Panc1 (cell line): Measurements from ENCODE around the gene POLR3F. TPM values are rescaled to one million over a fixed set of nuclear protein-coding genes. Genes with fewer than 3 reads are reported as not detected.

Source experiments
- ATAC-seq: fragments of 200-7000 bp; cut with Tn5 transposase; 2 replicates; pipeline ENCODE4 v1.9.1; 2020; ENCODE audit warnings: mild to moderate bottlenecking, moderate library complexity
- BruUV-seq: library from RNA; stranded (reverse); fragments of 400-500 nt; replicated peaks from 2 replicates; lab custom pipeline; 2021; lab: Mats Ljungman, UMichigan
- CTCF ChIA-PET: fragments of 300-600 bp; sonication (Branson Sonifier 250); formaldehyde crosslinking; loops from one replicate; lab custom pipeline; 2022; ENCODE audit warnings: antibody characterized with exemption; lab: Charles Lee
- POLR2A ChIA-PET: fragments of 300-600 bp; sonication (Branson Sonifier 250); formaldehyde crosslinking; loops from one replicate; lab custom pipeline; 2022; ENCODE audit warnings: antibody characterized with exemption; lab: Charles Lee
- DNase-seq: peaks from one replicate; pipeline ENCODE4 v3.0.0-alpha.2; 2010; ENCODE audit warnings: low read depth, low spot score
- H3K27ac ChIP-seq: 2 replicates; pipeline ENCODE4 v1.5.1; 2011; ENCODE audit warnings: mild to moderate bottlenecking, low read length, inconsistent platforms
- H3K27me3 ChIP-seq: fragments of 200-500 bp; sonication (Bioruptor generic); 2 replicates; pipeline ENCODE4 v1.6.0; 2014; ENCODE audit warnings: low read length, inconsistent platforms; ENCODE audit not compliant: control insufficient read depth, insufficient read depth
- H3K36me3 ChIP-seq: fragments of 200-500 bp; sonication (Bioruptor generic); 2 replicates; pipeline ENCODE4 v1.5.1; 2014; ENCODE audit warnings: inconsistent platforms, mild to moderate bottlenecking, low read length, moderate library complexity; ENCODE audit not compliant: control insufficient read depth, insufficient read depth
- H3K4me1 ChIP-seq: 2 replicates; pipeline ENCODE4 v1.5.1; 2011; ENCODE audit warnings: inconsistent platforms, mild to moderate bottlenecking, low read length, moderate library complexity; ENCODE audit not compliant: control insufficient read depth, insufficient read depth
- H3K4me3 ChIP-seq, 2 experiments: 2 replicates each; pipeline ENCODE4 v1.5.1; 2011 to 2012; ENCODE audit warnings: low read depth in 2 of 2, low read length in 2 of 2, mild to moderate bottlenecking in 2 of 2, inconsistent platforms in 1 of 2, moderate library complexity in 1 of 2
- H3K9me3 ChIP-seq: fragments of 200-500 bp; sonication (Bioruptor generic); 2 replicates; pipeline ENCODE4 v1.5.1; 2014; ENCODE audit warnings: low read depth, mild to moderate bottlenecking, inconsistent platforms, low read length, moderate library complexity; ENCODE audit not compliant: control insufficient read depth, insufficient read depth
- POLR2AphosphoS5 ChIP-seq: IDR thresholded peaks from 2 replicates; pipeline ENCODE4 v1.6.1; 2012; ENCODE audit warnings: mild to moderate bottlenecking, low read depth, low read length, moderate library complexity
- SIN3A ChIP-seq: IDR thresholded peaks from 2 replicates; pipeline ENCODE4 v1.6.1; 2012; ENCODE audit warnings: low read depth, mild to moderate bottlenecking, low read length, moderate library complexity, borderline replicate concordance; ENCODE audit not compliant: insufficient read depth
- TCF7L2 ChIP-seq: IDR thresholded peaks from 2 replicates; pipeline ENCODE4 v1.6.1; 2011; ENCODE audit warnings: mild to moderate bottlenecking, low read depth, low read length, inconsistent platforms
- in situ Hi-C: cut with HindIII; loops from 2 replicates; pipeline ENCODE4 v1.10.0; 2016; ENCODE audit warnings: low sequenced_read_pairs, low pct_unique_long_range_greater_than_20kb
- intact Hi-C: fragments of 100-400 bp; cut with micrococcal nuclease; formaldehyde crosslinking; loops from one replicate; pipeline ENCODE4 v1.10.0; 2022; ENCODE audit not compliant: unreplicated experiment
- total RNA-seq: library from RNA; stranded (reverse); gene quantifications from one replicate; pipeline ENCODE4 v1.2.1, GENCODE V29; 2021; ENCODE audit not compliant: unreplicated experiment
- TF ChIP-seq, protein P1 (sequence below), 2 experiments: IDR thresholded peaks; 2 replicates each; pipeline ENCODE4 v1.6.1; 2011 to 2012; ENCODE audit warnings: low read depth in 2 of 2, control low read depth in 1 of 2, low read length in 1 of 2, mild to moderate bottlenecking in 1 of 2, moderate library complexity in 1 of 2; ENCODE audit not compliant: insufficient read depth in 1 of 2
- TF ChIP-seq, protein P2 (sequence below): fragments of 450-650 bp; IDR thresholded peaks from 2 replicates; pipeline ENCODE4 v1.5.1; 2017; ENCODE audit warnings: mild to moderate bottlenecking

POLR3F gene
- total RNA-seq, 1 experiment from 2014 or later, result 11.1 TPM

DNA sequence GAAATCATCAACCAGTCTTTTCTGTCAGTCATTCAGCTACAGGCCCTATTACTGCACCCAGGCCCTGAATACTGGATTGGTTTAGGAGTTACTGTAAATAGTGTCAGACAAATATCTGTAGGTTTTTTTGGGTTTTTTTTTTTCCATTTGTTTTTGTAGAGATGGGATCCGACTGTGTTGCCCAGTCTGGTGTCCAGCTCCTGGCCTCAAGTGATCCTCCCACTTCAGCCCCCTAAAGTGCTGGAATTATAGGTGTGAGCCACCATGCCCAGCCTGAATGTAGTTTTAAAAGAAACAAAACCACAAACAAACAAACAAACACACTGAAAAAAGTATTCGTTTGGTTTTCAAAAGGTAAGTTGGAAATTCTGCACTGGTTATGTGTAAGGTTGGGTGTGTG lies 40.0 kb upstream of the POLR3F start:
- ChIA-PET CTCF (no interaction called here), POLR2A (no interaction called here)
- Histone ChIP-seq H3K36me3 (no peaks in the 10 kb centered on the region), H3K4me1 (peaks cover 15% of the 10 kb centered on the region; the same call in 1 of the 2 replicates), H3K27me3 (no peaks in the 10 kb centered on the region), H3K9me3 (no peaks in the 10 kb centered on the region), H3K27ac (no peak overlapping the region), H3K4me3 (no peak overlapping the region)
- in situ Hi-C loops (no loop called here), intact Hi-C loops (no loop called here)
- ATAC-seq (no peak), DNase-seq (no peak)
- TF ChIP-seq, protein P1, sequence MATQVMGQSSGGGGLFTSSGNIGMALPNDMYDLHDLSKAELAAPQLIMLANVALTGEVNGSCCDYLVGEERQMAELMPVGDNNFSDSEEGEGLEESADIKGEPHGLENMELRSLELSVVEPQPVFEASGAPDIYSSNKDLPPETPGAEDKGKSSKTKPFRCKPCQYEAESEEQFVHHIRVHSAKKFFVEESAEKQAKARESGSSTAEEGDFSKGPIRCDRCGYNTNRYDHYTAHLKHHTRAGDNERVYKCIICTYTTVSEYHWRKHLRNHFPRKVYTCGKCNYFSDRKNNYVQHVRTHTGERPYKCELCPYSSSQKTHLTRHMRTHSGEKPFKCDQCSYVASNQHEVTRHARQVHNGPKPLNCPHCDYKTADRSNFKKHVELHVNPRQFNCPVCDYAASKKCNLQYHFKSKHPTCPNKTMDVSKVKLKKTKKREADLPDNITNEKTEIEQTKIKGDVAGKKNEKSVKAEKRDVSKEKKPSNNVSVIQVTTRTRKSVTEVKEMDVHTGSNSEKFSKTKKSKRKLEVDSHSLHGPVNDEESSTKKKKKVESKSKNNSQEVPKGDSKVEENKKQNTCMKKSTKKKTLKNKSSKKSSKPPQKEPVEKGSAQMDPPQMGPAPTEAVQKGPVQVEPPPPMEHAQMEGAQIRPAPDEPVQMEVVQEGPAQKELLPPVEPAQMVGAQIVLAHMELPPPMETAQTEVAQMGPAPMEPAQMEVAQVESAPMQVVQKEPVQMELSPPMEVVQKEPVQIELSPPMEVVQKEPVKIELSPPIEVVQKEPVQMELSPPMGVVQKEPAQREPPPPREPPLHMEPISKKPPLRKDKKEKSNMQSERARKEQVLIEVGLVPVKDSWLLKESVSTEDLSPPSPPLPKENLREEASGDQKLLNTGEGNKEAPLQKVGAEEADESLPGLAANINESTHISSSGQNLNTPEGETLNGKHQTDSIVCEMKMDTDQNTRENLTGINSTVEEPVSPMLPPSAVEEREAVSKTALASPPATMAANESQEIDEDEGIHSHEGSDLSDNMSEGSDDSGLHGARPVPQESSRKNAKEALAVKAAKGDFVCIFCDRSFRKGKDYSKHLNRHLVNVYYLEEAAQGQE (IDR thresholded peaks at IDR 0.05; ENCODE audit: insufficient read depth in 1 of 2, low read depth in 2 of 2, low read length in 1 of 2), result no peak
- BruUV-seq, result no TSS peak

DNA sequence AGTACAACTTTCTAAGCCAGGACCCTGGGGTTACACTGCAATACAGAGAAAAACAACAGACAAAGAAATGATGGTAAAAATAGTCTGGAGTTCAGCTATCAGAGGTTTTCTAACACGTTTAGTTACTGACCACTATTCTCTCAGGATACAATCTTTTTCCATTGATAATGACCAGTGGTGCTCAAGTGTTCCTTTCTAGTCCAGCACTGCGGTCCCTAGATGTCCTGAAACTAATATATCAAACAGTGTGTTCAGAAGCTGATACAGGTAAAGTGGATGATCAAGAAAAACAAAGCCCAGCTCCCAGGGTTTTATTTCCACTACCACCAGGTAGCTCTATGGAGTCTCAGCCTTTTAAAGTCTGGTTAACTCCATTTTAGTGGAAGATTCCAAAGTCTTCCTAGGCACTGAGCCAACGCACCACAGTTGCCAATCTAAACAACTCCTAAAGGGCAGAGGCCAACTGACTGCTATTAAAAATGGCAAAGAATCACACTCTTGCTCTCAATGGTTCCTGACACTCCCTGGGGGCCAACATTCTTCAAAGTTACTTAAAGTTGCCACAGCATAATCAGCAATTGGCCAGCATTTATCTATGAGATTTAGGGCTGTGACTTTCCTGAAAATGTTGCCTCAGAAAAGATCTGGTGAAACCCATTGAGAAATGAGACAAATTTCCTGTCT lies 38.6 kb upstream of the POLR3F start:
- BruUV-seq, result no TSS peak
- Histone ChIP-seq H3K4me3 (no peak overlapping the region), H3K36me3 (no peaks in the 10 kb centered on the region), H3K4me1 (peaks cover 15% of the 10 kb centered on the region; the same call in 1 of the 2 replicates), H3K27me3 (no peaks in the 10 kb centered on the region), H3K27ac (peak overlapping the region; percentile 25; the same call in 1 of the 2 replicates), H3K9me3 (no peaks in the 10 kb centered on the region)
- TF ChIP-seq, protein P1 (IDR thresholded peaks at IDR 0.05; ENCODE audit: insufficient read depth in 1 of 2, low read depth in 2 of 2, low read length in 1 of 2), result no peak
- TF ChIP-seq TCF7L2 (no peak), POLR2AphosphoS5 (no peak), SIN3A (no peak)
- TF ChIP-seq, protein P2, sequence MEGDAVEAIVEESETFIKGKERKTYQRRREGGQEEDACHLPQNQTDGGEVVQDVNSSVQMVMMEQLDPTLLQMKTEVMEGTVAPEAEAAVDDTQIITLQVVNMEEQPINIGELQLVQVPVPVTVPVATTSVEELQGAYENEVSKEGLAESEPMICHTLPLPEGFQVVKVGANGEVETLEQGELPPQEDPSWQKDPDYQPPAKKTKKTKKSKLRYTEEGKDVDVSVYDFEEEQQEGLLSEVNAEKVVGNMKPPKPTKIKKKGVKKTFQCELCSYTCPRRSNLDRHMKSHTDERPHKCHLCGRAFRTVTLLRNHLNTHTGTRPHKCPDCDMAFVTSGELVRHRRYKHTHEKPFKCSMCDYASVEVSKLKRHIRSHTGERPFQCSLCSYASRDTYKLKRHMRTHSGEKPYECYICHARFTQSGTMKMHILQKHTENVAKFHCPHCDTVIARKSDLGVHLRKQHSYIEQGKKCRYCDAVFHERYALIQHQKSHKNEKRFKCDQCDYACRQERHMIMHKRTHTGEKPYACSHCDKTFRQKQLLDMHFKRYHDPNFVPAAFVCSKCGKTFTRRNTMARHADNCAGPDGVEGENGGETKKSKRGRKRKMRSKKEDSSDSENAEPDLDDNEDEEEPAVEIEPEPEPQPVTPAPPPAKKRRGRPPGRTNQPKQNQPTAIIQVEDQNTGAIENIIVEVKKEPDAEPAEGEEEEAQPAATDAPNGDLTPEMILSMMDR, result no peak
- ChIA-PET POLR2A (no interaction called here), CTCF (no interaction called here)
- no peak for DNase-seq
- intact Hi-C loops, result no loop called here
- peak; percentile 34; the same call in 1 of the 2 replicates for ATAC-seq
- in situ Hi-C loops, result no loop called here
